ENCODE measurements around the gene PF4V1.

- TF ChIP-seq CTCF (IDR thresholded peaks at IDR 0.05) (no peak), POLR2A (IDR thresholded peaks at IDR 0.05) (no peak)
Measured at GRCh38 chr4:73901031-73901430, 47.9 kb downstream of the PF4V1 start.
